ENCODE results near the gene SLC37A1.

SLC37A1 gene

GRCh38 chr21:42547001-42547905 lies 33.6 kb downstream of the SLC37A1 start:
- DNase-seq: no peak

- DNase-seq: no peak
Measured at GRCh38 chr21:42547906-42548365, 34.3 kb downstream of the SLC37A1 start.

- no peak for DNase-seq
Measured at GRCh38 chr21:42548687-42549406, 35.2 kb downstream of the SLC37A1 start.

GRCh38 chr21:42550817-42551216 lies 37.2 kb downstream of the SLC37A1 start:
- peak; percentile 53 for DNase-seq

GRCh38 chr21:42552407-42553336 lies 39.0 kb downstream of the SLC37A1 start:
- DNase-seq: no peak

GRCh38 chr21:42553435-42553834 lies 39.8 kb downstream of the SLC37A1 start:
- DNase-seq: no peak

GRCh38 chr21:42554251-42554961 lies 40.8 kb downstream of the SLC37A1 start:
- no peak for DNase-seq

DNA sequence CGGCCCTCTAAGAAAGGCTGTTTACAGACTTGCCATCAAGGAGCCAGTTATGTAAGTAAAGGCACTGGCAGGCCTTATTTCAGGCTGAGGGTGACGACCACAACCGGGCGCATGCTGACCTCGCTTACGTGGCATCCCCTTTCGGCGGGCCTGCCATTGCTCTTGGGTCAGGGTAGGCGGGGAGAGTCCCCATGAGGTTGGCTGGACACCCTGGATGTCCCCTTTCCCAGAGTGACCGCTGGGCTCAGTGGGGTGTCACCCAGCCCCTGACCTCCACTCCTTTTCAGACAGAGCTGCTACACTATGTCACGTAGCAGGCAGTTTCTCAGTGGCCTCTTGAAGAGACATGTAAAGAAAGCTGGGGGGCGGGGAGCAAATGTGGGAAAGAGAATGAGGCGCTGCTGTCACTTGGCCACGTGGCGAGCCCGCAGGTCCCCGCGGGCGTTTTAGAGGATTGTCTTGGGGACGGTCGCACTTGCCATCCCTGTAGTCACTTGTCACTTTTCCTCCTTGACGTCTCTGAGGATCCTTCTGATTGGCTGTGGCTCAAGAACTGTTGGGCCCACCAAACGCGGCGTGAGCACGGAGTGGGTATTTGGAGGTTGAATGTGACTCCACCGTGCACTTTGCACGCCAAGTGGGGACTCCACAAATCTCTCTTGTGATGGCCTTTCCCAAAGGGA lies 42.2 kb downstream of the SLC37A1 start:
- DNase-seq: no peak

DNA sequence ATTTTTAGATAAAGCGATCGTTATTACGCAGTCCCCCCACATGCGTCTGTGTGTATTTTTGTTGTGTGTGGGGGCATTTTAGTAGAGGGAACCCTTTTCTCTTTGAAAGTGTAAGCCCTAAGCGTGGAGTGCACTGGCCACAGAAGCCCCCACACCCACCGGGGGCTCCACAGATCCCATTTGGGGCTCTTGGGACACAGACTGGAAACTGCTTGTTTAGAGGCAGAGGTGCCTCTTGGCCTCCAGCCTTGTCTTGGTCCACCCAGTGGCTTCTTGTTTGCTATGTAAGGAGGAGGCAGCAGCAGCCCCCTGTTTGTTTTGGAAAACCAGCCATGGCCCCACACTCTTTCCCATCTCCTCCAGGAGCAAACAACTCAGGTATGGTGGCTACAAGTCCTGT lies 42.8 kb downstream of the SLC37A1 start:
- DNase-seq: no peak

DNA sequence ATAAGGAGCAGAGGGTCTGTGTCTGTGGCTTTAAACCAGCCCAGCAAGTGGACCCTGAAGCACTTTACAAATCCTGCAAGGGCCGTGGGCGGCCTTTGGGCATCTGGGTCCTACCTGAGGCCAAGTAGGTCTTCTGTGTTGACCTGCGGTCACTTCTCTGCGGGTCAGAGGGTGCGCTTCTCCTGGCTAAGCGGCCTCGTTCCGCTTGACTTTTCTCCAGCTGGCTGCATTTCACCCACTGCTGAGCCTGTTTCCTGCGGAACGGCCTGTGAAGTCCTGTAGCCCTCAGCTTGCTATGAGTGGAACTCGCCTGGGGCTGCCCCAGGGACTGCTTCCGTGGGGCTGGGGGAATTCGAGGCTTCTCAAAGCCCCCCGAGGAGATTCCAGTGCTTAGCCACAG lies 43.3 kb downstream of the SLC37A1 start:
- DNase-seq: no peak

- DNase-seq: no peak
Measured at GRCh38 chr21:42557420-42557819, 43.8 kb downstream of the SLC37A1 start.

- no peak for DNase-seq
Measured at GRCh38 chr21:42558368-42558767, 44.7 kb downstream of the SLC37A1 start.

DNA sequence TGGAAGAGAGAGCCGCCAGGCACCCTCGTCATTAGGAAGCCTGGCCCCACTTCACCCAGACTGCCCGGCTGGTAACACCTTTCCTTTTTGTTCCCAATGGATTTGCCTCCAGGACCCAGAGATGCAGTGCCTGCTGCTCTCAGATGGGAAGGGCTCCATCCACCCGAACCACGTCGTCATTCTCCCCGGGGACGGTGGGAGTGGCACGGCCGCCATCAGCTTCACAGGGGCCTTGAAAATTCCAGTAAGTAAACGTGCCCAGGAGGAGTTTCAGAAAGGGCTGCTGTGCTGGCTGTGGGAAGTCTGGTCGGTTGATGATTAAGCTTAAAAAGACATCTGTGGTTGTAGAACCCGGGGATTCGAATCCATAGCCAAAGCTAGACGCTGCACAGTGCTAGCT lies 45.2 kb downstream of the SLC37A1 start:
- DNase-seq: no peak

DNA sequence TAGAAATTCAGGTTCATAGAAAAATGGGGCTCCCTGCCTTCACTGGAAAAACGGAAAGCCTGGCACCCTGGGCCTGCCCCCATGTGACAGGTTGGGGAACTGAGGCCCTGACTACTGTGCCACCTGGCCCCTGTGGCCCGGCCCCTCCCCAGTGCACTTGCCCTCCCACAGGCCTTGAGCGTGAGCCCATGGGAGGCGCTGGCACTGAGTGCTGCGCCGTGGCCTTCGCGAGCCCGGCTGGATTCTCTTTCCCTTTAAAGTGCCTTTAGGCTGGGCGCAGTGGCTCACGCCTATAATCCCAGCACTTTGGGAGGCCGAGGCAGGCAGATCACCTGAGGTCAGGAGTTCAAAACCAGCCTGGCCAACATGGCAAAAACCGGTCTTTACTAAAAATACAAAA lies 45.7 kb downstream of the SLC37A1 start:
- no peak for DNase-seq

DNA sequence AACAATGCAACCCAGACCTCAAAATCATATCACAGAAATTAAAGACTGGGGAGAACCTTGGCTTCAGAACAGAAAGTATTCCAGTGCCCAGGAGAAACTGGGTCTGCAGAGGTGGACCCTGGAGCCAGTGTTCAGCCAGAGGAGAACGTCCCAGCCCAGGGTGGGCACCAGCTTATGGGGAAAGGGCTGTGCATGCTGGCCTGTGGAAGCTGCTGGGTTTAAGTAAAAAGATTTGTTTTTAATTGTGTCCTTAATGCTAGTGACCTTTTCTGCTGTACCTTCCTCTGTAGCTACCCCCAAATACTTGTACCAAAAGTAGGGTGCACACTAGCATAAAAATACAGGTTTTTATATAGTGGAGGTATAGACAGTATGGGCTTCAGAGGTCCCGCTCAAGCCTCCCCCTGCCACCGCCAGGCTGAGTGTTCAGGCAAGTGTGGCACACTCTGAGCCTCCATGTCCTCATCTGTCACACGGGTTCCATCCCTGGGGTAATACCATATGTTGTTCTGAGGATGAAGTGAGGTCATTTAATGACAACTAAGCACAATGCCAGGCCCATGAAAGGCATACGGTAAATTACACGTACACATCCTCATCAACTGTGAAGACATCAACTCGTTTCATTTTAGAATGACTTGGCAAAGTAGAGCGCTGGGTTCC lies 47.0 kb downstream of the SLC37A1 start:
- DNase-seq: peak; percentile 51

GRCh38 chr21:42561762-42562650 lies 48.4 kb downstream of the SLC37A1 start:
- DNase-seq: peak; percentile 93

DNA sequence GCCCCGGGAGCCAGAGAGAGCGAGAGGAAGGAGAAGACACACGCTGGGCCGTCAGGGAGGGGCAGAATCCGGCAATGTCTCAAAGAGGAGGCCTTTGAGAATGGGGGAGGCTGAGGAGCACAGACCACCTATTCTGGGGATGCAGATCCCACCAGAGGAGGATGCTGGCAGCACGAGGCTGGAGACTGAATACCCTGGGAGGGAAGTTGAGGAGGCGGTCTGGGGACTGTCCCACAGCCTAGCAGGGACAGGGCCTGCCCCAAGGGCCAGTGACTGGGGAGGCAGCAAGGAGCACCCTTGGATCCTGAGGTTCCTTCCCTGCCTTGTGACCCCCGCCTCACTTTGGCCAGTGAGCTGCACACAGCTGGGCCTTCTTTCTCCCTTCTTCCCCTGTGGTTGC lies 49.2 kb downstream of the SLC37A1 start:
- DNase-seq: no peak

DNA sequence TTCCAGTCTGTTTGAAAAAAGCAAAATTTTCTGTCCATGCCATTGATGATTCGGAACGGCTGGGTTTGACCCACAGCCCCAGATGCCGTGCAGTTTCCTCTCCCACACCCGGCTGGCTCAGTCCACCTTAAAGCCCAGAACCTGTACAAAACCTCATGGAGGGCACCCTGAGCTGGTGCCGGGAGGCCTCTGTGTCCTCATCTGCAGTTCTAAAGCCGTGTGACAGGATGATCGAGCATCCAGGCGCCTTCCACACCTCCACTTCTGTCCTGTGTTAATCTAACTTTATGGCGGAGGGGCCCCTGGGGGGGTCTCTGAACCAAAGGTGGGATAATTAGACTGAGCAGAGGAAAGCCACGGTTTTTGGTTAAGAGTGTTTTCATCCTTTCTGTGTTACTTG lies 49.6 kb downstream of the SLC37A1 start:
- no peak for DNase-seq

- DNase-seq: no peak
Measured at GRCh38 chr21:42563686-42564085, 50.0 kb downstream of the SLC37A1 start.

- no peak for DNase-seq
Measured at GRCh38 chr21:42564561-42564971, 50.9 kb downstream of the SLC37A1 start.
